NCI-H82 (cell line): ENCODE data around the gene COMMD4.
"Not testable (repeated sequence)": the region's sequence is repeated elsewhere in the genome, so short reads cannot be mapped to it uniquely, and the experiment has no call there.

Source experiments
- DNase-seq: peaks from one replicate; lab custom pipeline; 2025; lab: John Stamatoyannopoulos, UW

The COMMD4 gene

GRCh38 chr15:75380773-75381172, 44.9 kb downstream of the COMMD4 start:
- DNase-seq = no peak

GRCh38 chr15:75383986-75384385, 48.1 kb downstream of the COMMD4 start:
- not testable (repeated sequence) for DNase-seq
